Thyroid gland (tissue), 4 donors: ENCODE results near the gene AMDHD1. TPM values are rescaled to one million over a fixed set of nuclear protein-coding genes. Genes with fewer than 3 reads are reported as not detected.

ENCODE experiments used
- DNase-seq, 2 donors: peaks; one replicate each; pipeline ENCODE4 v3.0.0-alpha.2; 2019
- H3K27ac ChIP-seq, 3 donors: fragments of 200-600 bp; sonication (generic); 1 replicate in 2 of 3; 2 replicates in 1 of 3; pipeline ENCODE4 v1.5.1; 2016 to 2019; ENCODE audit warnings: mild to moderate bottlenecking in 1 of 3, moderate library complexity in 1 of 3
- H3K27me3 ChIP-seq: fragments of 200-600 bp; sonication (generic); one replicate; pipeline ENCODE4 v1.5.1; 2019
- H3K36me3 ChIP-seq, 2 donors: fragments of 200-600 bp; sonication (generic); one replicate each; pipeline ENCODE4 v1.5.1; 2016 to 2019
- H3K4me1 ChIP-seq, 2 donors: fragments of 200-600 bp; sonication (generic); one replicate each; pipeline ENCODE4 v1.5.1; 2017 to 2019
- H3K4me3 ChIP-seq, 3 donors: fragments of 200-600 bp; sonication (generic); replicated peaks in 1 of 3; 1 replicate in 2 of 3; 2 replicates in 1 of 3; pipeline ENCODE4 v1.5.1; 2016; ENCODE audit warnings: mild to moderate bottlenecking in 1 of 3
- H3K9me3 ChIP-seq: fragments of 200-600 bp; sonication (generic); one replicate; pipeline ENCODE4 v1.5.1; 2017
- CTCF ChIP-seq, 6 experiments: fragments of 200-600 bp in 3 of 6; fragments of 450-650 bp in 3 of 6; sonication (generic) in 3 of 6; IDR thresholded peaks; one replicate each; pipeline ENCODE4 v1.5.1; 2016 to 2019; ENCODE audit warnings: antibody characterized with exemption in 6 of 6, mild to moderate bottlenecking in 2 of 6, inconsistent platforms in 1 of 6, moderate library complexity in 1 of 6
- POLR2A ChIP-seq, 2 donors: fragments of 450-650 bp; IDR thresholded peaks; one replicate each; pipeline ENCODE4 v1.6.1; 2017; ENCODE audit warnings: antibody characterized with exemption in 2 of 2, mild to moderate bottlenecking in 2 of 2, moderate library complexity in 1 of 2
- WGBS, 2 donors: methylation state at CpG; one replicate each; pipeline ENCODE4 v1.1.5; 2017; 5-methylcytosine and 5-hydroxymethylcytosine counted together
- intact Hi-C: fragments of 100-400 bp; cut with DNase I; formaldehyde crosslinking; loops from one replicate; pipeline ENCODE4 v1.15.1; 2023
- total RNA-seq, 4 donors: library from RNA; depleted of rRNA; stranded (reverse); fragments of >200 nt; gene quantifications; one replicate each; pipeline ENCODE4 v1.2.3, GENCODE V29; 2016

AMDHD1 gene
- total RNA-seq, 4 donors from 2014 or later: 0.54 to 0.81 (median 0.78) TPM; not detected in 1

- TF ChIP-seq CTCF (IDR thresholded peaks at IDR 0.05): no peak
- TF ChIP-seq POLR2A (IDR thresholded peaks at IDR 0.05): no peak
- H3K9me3 ChIP-seq: no peaks in the 10 kb centered on the region
- no peak for DNase-seq
- intact Hi-C loops: no loop called here
- H3K36me3 ChIP-seq: no peaks in the 10 kb centered on the region
- WGBS, 2 donors: 88 to 98% methylated on average over 1 of the region's 1 CpG
- H3K4me1 ChIP-seq: no peaks in the 10 kb centered on the region
- no peak overlapping the region for H3K4me3 ChIP-seq
- H3K27me3 ChIP-seq: no peaks in the 10 kb centered on the region
- H3K27ac ChIP-seq: no peak overlapping the region
These were observed 41.6 kb downstream of the AMDHD1 start for GRCh38 chr12:95984682-95985081.

GRCh38 chr12:95986635-95987570, 43.8 kb downstream of the AMDHD1 start:
- H3K9me3 ChIP-seq: no peaks in the 10 kb centered on the region
- no peaks in the 10 kb centered on the region for H3K27me3 ChIP-seq
- 77 to 79% methylated on average over 14 of the region's 14 CpGs for WGBS, 2 donors
- H3K27ac ChIP-seq: no peak overlapping the region
- no peak for TF ChIP-seq CTCF (IDR thresholded peaks at IDR 0.05)
- no peak for TF ChIP-seq POLR2A (IDR thresholded peaks at IDR 0.05)
- DNase-seq: no peak
- no peaks in the 10 kb centered on the region for H3K4me1 ChIP-seq
- no peaks in the 10 kb centered on the region for H3K36me3 ChIP-seq
- H3K4me3 ChIP-seq: no peak overlapping the region
- intact Hi-C loops: no loop called here

- no peak for DNase-seq
- no peak for TF ChIP-seq CTCF (IDR thresholded peaks at IDR 0.05)
- no peak for TF ChIP-seq POLR2A (IDR thresholded peaks at IDR 0.05)
- no peaks in the 10 kb centered on the region for H3K36me3 ChIP-seq
- no peaks in the 10 kb centered on the region for H3K9me3 ChIP-seq
- H3K4me3 ChIP-seq: no peak overlapping the region
- 72 to 86% methylated on average over 11 of the region's 11 CpGs for WGBS, 2 donors
- intact Hi-C loops: no loop called here
- H3K4me1 ChIP-seq: no peaks in the 10 kb centered on the region
- H3K27ac ChIP-seq: no peak overlapping the region
- no peaks in the 10 kb centered on the region for H3K27me3 ChIP-seq
These were observed 45.6 kb downstream of the AMDHD1 start for GRCh38 chr12:95988506-95989275.

GRCh38 chr12:95989504-95990123, 46.5 kb downstream of the AMDHD1 start:
- H3K9me3 ChIP-seq: no peaks in the 10 kb centered on the region
- no peaks in the 10 kb centered on the region for H3K27me3 ChIP-seq
- 56 to 59% methylated on average over 4 of the region's 4 CpGs for WGBS, 2 donors
- no peak overlapping the region for H3K4me3 ChIP-seq
- no peaks in the 10 kb centered on the region for H3K36me3 ChIP-seq
- intact Hi-C loops: loop anchor here (10.0 kb wide), 1 partner anchor 75 kb away; no protein-coding TSS in a partner anchor
- no peaks in the 10 kb centered on the region for H3K4me1 ChIP-seq
- TF ChIP-seq CTCF (IDR thresholded peaks at IDR 0.05) (no peak), POLR2A (IDR thresholded peaks at IDR 0.05) (no peak)
- no peak overlapping the region for H3K27ac ChIP-seq
- no peak for DNase-seq
